ENCODE data around the gene WNT9B.

Gene WNT9B

GRCh38 chr17:46882666-46883065 lies 31.3 kb downstream of the WNT9B start:
- no peak for DNase-seq (ENCODE audit: low read depth)

- no peak for DNase-seq (ENCODE audit: low read depth)
These were observed 32.6 kb downstream of the WNT9B start for GRCh38 chr17:46883871-46884520.

GRCh38 chr17:46884552-46884951 lies 33.2 kb downstream of the WNT9B start:
- no peak for DNase-seq (ENCODE audit: low read depth)

- no peak for DNase-seq (ENCODE audit: low read depth)
These were observed 34.3 kb downstream of the WNT9B start for GRCh38 chr17:46885415-46886309.

- no peak for DNase-seq (ENCODE audit: low read depth)
These were observed 34.9 kb downstream of the WNT9B start for GRCh38 chr17:46886310-46886663.

- DNase-seq (ENCODE audit: low read depth): no peak
These were observed 36.3 kb downstream of the WNT9B start for GRCh38 chr17:46887717-46888116.

- DNase-seq (ENCODE audit: low read depth): no peak
These were observed 37.3 kb downstream of the WNT9B start for GRCh38 chr17:46888727-46889126.

- DNase-seq (ENCODE audit: low read depth): no peak
These were observed 38.1 kb downstream of the WNT9B start for GRCh38 chr17:46889519-46889918.

- no peak for DNase-seq (ENCODE audit: low read depth)
These were observed 38.7 kb downstream of the WNT9B start for GRCh38 chr17:46889992-46890564.

- no peak for DNase-seq (ENCODE audit: low read depth)
These were observed 39.3 kb downstream of the WNT9B start for GRCh38 chr17:46890638-46891037.

GRCh38 chr17:46892192-46892703 lies 40.9 kb downstream of the WNT9B start:
- DNase-seq (ENCODE audit: low read depth): no peak

- no peak for DNase-seq (ENCODE audit: low read depth)
These were observed 42.6 kb downstream of the WNT9B start for GRCh38 chr17:46894024-46894423.

GRCh38 chr17:46894476-46895151 lies 43.2 kb downstream of the WNT9B start:
- DNase-seq (ENCODE audit: low read depth): no peak

- DNase-seq (ENCODE audit: low read depth): no peak
These were observed 43.8 kb downstream of the WNT9B start for GRCh38 chr17:46895171-46895570.

- no peak for DNase-seq (ENCODE audit: low read depth)
These were observed 45.6 kb downstream of the WNT9B start for GRCh38 chr17:46896991-46897390.

GRCh38 chr17:46898364-46898763 lies 47.0 kb downstream of the WNT9B start:
- DNase-seq (ENCODE audit: low read depth): no peak

- DNase-seq (ENCODE audit: low read depth): no peak
These were observed 47.5 kb downstream of the WNT9B start for GRCh38 chr17:46898860-46899259.

GRCh38 chr17:46901291-46901690 lies 49.9 kb downstream of the WNT9B start:
- DNase-seq (ENCODE audit: low read depth): no peak

- DNase-seq (ENCODE audit: low read depth): no peak
These were observed 52.6 kb downstream of the WNT9B start for GRCh38 chr17:46903762-46904672.

- DNase-seq (ENCODE audit: low read depth): no peak
These were observed 56.8 kb downstream of the WNT9B start for GRCh38 chr17:46908068-46908737.

Measured in stimulated activated CD8-positive, alpha-beta memory T cell treated with anti-CD3 and anti-CD28 coated beads, Interleukin-12 subunit alpha, Interleukin-12 subunit beta, amount 100 ng/mL, for 1 hour (primary cell).